Right atrium auricular region (tissue), 2 donors: ENCODE results near the gene KIAA1958. TPM values are rescaled to one million over a fixed set of nuclear protein-coding genes. Genes with fewer than 3 reads are reported as not detected.

Experiments
- DNase-seq: peaks from one replicate; pipeline ENCODE4 v3.0.0-alpha.2; 2019; ENCODE audit warnings: low spot score
- H3K27ac ChIP-seq, 2 donors: fragments of 200-600 bp; sonication (generic); 1 replicate in 1 of 2; 2 replicates in 1 of 2; pipeline ENCODE4 v1.5.1; 2016 to 2019
- H3K27me3 ChIP-seq, 2 donors: fragments of 200-600 bp; sonication (generic); one replicate each; pipeline versions ENCODE4 v1.5.1 to v1.6.0; 2017 to 2019
- H3K36me3 ChIP-seq: fragments of 200-600 bp; sonication (generic); one replicate; pipeline ENCODE4 v1.5.1; 2016
- H3K4me1 ChIP-seq, 2 donors: fragments of 200-600 bp; sonication (generic); one replicate each; pipeline versions ENCODE4 v1.5.1 to v1.6.0; 2017 to 2019
- H3K4me3 ChIP-seq, 2 donors: fragments of 200-600 bp; sonication (generic); 1 replicate in 1 of 2; 2 replicates in 1 of 2; pipeline ENCODE4 v1.5.1; 2017 to 2019; ENCODE audit warnings: mild to moderate bottlenecking in 1 of 2, moderate library complexity in 1 of 2
- H3K9me3 ChIP-seq, 2 donors: fragments of 200-600 bp; sonication (generic); one replicate each; pipeline ENCODE4 v1.5.1; 2019
- total RNA-seq, 2 donors: library from RNA; depleted of rRNA; stranded (reverse); fragments of >200 nt; gene quantifications; one replicate each; pipeline ENCODE4 v1.1.0, GENCODE V29; 2016
- TF ChIP-seq, protein P1 (sequence below), 2 donors: fragments of 200-600 bp; sonication (generic); IDR thresholded peaks; one replicate each; pipeline ENCODE4 v1.5.1; 2019; ENCODE audit warnings: antibody characterized with exemption in 2 of 2

The KIAA1958 gene
- total RNA-seq, 2 donors from 2014 or later, result 1.9 to 4.1 TPM

DNA sequence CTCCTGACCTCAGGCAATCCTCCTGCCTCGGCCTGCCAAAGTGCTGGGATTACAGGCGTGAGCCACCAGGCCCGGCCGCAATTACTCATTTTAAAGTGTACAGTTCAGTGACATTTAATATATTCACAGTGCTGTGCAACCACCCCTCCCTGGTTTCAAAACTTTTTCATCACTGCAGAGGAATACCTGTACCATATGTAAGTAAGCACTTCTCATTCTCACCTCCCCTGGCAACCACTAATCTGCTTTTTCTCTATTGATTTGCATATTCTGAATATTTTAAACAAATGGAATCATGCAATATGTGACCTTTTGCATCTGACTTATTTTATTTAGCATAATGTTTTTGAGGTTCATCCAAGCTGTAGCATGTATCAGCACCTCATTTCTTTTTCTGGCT, 21.3 kb upstream of the KIAA1958 start:
- peaks cover 49% of the 10 kb centered on the region for H3K36me3 ChIP-seq
- no peak overlapping the region for H3K4me3 ChIP-seq

DNA sequence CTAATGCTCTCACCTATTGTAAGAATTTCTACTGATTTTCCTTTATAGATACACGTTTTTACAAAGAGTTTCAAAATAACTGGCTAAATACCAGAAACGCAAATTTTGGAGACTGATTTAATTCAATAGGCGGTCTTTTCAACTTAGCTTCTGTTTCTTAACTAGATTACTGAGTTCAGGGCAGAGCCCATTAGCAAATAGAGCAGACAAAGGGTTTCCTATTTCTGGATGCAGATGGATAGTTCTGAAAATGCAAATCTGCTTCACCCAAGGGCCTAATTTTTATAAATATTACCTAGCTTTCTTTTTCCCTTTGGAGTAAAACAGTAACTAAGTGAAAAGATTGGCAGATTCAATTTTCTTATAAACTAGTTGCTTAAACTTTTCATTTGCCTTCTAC, 13.6 kb upstream of the KIAA1958 start:
- no peak for DNase-seq
- Histone ChIP-seq H3K27ac (no peak overlapping the region), H3K4me1 (no peaks in the 10 kb centered on the region), H3K27me3 (no peaks in the 10 kb centered on the region), H3K36me3 (peaks cover 30% of the 10 kb centered on the region), H3K9me3 (peaks cover 0 to 8% of the 10 kb centered on the region in 2 donors), H3K4me3 (no peak overlapping the region)
- TF ChIP-seq, protein P1, sequence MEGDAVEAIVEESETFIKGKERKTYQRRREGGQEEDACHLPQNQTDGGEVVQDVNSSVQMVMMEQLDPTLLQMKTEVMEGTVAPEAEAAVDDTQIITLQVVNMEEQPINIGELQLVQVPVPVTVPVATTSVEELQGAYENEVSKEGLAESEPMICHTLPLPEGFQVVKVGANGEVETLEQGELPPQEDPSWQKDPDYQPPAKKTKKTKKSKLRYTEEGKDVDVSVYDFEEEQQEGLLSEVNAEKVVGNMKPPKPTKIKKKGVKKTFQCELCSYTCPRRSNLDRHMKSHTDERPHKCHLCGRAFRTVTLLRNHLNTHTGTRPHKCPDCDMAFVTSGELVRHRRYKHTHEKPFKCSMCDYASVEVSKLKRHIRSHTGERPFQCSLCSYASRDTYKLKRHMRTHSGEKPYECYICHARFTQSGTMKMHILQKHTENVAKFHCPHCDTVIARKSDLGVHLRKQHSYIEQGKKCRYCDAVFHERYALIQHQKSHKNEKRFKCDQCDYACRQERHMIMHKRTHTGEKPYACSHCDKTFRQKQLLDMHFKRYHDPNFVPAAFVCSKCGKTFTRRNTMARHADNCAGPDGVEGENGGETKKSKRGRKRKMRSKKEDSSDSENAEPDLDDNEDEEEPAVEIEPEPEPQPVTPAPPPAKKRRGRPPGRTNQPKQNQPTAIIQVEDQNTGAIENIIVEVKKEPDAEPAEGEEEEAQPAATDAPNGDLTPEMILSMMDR (IDR thresholded peaks at IDR 0.05), result no peak

More for the DNA sequence above, 21.3 kb upstream of the KIAA1958 start:
- H3K27ac ChIP-seq, result no peak overlapping the region
- peaks cover 0 to 8% of the 10 kb centered on the region in 2 donors for H3K9me3 ChIP-seq
- H3K27me3 ChIP-seq, result no peaks in the 10 kb centered on the region
- TF ChIP-seq, protein P1 (IDR thresholded peaks at IDR 0.05), result no peak
- no peaks in the 10 kb centered on the region for H3K4me1 ChIP-seq
- DNase-seq, result no peak

DNA sequence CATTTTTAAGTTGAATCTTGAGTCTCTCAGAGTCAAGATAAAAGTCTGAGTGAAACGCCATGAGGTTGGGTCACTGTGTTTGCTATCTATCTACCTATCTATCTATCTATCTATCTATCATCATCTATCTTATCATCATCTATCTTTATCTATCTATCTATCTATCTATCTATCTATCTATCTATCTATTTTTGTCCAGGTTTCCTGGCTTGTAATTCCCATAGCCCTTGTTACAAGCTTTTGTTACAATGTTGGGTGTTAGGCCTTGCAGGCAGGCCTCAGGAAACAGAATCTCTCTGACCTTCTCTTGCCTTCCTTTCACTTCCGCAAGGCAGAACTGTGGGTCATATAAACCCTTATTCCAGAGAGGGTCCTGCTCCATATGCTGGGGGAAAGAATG, 12.6 kb upstream of the KIAA1958 start:
- no peak for DNase-seq
- peaks cover 0 to 16% of the 10 kb centered on the region in 2 donors for H3K9me3 ChIP-seq
- no peaks in the 10 kb centered on the region for H3K27me3 ChIP-seq
- H3K27ac ChIP-seq, result no peak overlapping the region
- TF ChIP-seq, protein P1 (IDR thresholded peaks at IDR 0.05), result no peak
- no peak overlapping the region for H3K4me3 ChIP-seq
- H3K36me3 ChIP-seq, result peaks cover 28% of the 10 kb centered on the region
- no peaks in the 10 kb centered on the region for H3K4me1 ChIP-seq

DNA sequence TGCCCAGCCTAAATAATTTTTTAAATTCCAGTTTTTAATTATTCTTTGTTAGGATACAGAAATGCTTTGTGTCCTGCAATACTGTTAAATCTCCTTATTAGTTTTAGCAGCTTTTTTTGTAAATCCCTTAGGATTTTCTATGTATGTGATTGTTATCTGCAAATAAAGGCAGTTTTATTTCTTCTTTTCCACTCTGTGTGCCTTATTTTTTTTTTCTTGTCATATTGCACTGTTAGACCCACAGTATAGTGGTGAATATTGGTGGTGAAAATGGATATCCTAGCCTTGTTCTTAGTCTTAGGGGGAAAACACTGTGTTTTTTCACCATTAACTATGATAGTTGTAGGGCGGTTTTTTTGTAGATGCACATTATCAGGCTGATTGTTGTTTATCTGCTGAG, 11.3 kb upstream of the KIAA1958 start:
- Histone ChIP-seq H3K27me3 (no peaks in the 10 kb centered on the region), H3K4me1 (no peaks in the 10 kb centered on the region), H3K4me3 (no peak overlapping the region), H3K36me3 (peaks cover 17% of the 10 kb centered on the region), H3K9me3 (peaks cover 0 to 16% of the 10 kb centered on the region in 2 donors), H3K27ac (no peak overlapping the region)
- TF ChIP-seq, protein P1 (IDR thresholded peaks at IDR 0.05), result no peak
- no peak for DNase-seq

DNA sequence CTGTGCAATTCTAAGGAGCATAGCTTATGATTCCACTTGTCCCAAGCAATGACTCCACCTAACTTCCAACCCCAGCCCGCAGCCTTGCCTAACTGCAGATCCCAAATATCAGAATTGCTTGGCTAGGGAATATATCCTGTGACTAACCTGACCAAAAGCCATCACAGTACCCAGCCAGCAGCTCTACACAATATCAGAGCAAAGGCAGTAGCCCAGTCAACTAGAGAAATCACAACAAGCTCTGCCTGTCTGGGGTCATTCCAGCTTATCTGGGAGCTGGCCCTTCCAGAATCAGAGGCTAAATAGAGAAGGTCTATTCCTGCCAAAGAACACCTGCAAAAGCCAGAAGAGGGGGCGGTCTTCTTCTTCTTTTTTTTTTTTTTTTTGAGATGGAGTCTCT, 9.3 kb upstream of the KIAA1958 start:
- Histone ChIP-seq H3K27me3 (no peaks in the 10 kb centered on the region), H3K27ac (no peak overlapping the region), H3K36me3 (no peaks in the 10 kb centered on the region), H3K4me3 (no peak overlapping the region), H3K9me3 (peaks cover 0 to 16% of the 10 kb centered on the region in 2 donors), H3K4me1 (no peaks in the 10 kb centered on the region)
- TF ChIP-seq, protein P1 (IDR thresholded peaks at IDR 0.05), result no peak
- no peak for DNase-seq

DNA sequence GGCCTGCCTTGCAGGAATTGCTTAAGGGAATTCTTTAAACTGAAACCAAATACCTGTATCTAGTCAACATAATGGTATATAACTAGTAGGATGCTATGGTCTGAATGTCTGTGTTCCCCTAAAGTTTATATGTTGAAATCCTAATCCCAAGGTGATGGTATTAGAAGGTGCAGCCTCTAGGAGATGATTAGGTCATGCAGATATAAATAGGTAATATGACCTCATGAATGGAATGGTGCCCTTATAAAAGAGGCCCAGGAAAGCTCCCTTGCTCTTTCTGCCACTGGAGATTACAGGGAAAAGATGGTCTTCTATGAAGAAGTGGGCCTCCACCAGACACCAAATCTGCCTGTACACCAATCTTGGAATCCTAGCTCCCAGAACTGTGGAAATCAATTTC, 7.4 kb upstream of the KIAA1958 start:
- Histone ChIP-seq H3K27me3 (no peaks in the 10 kb centered on the region), H3K36me3 (no peaks in the 10 kb centered on the region), H3K27ac (no peak overlapping the region), H3K9me3 (peaks cover 0 to 16% of the 10 kb centered on the region in 2 donors), H3K4me1 (no peaks in the 10 kb centered on the region), H3K4me3 (no peak overlapping the region)
- no peak for DNase-seq
- TF ChIP-seq, protein P1 (IDR thresholded peaks at IDR 0.05), result no peak
